GM19395 (cell line): ENCODE measurements around the gene STRIP2.
"Not testable (repeated sequence)": the region's sequence is repeated elsewhere in the genome, so short reads cannot be mapped to it uniquely, and the experiment has no call there.

Experiments
- ATAC-seq: cut with Tn5 transposase; IDR thresholded peaks from one replicate; pipeline ENCODE4 v1.9.1; 2021; ENCODE audit warnings: mild to moderate bottlenecking, moderate library complexity; ENCODE audit not compliant: unreplicated experiment

STRIP2 gene

DNA sequence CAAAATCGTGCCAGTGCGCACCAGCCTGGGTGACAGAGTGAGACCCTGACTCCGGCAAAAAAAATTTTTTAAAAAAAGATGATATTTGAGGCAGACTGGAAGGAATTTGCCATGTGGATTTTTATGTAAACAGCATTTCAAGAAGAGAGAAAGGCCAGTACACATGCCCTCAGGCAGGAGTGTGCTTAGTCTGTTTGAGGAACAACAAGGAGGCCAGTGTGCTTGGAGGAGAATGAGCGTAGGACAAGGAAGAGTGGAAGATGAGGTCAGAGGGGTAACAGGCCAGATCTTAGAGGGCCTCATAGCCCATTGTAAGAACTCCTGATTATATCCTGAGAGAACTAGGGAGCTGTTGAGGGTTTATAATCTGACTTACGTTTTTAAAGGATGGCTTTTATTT is 17.2 kb upstream of the STRIP2 start:
- no peak for ATAC-seq

DNA sequence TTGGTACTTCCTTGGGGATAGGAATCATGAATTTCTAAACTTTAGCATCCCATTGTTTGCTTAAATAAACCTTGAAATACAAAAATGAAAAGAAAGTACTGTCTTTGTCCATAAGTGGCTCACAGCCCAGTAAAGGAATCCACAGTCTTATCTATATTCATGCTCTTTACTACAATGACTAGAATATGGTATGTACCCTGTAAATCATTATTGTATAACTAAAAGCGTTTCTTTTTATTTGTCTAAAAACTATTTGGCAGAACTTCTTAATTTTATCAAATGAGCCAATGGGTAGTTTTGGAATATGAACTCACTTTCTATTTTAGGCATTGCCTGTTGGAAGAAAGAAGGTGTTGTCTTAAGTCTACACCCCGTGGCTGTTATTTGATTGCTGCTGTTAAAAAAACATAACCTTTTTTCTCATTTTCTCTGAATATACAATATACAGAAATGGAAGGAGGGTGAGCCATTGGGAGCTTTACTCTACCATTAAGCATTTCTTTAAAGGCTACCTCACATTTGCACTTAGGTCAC is 12.4 kb upstream of the STRIP2 start:
- ATAC-seq, result no peak

DNA sequence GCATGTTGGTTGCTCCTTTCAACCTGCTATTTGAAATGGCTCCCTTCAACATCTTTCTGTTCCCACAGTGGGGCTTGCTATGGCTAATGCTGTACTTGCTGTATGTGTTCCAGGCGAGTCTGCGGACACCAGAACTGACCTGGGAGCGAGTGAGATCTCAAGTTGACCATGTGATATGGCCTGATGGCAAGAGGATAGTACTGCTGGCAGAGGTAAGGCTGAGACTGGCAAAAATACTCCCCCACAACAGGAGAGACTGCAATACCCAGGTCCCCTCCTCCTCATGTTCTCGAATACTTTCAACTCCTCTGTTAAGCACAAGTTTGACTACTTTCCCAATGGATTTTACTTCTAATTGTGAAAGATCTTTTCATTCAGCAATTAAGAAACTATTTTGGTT is 11.5 kb upstream of the STRIP2 start:
- no peak for ATAC-seq

DNA sequence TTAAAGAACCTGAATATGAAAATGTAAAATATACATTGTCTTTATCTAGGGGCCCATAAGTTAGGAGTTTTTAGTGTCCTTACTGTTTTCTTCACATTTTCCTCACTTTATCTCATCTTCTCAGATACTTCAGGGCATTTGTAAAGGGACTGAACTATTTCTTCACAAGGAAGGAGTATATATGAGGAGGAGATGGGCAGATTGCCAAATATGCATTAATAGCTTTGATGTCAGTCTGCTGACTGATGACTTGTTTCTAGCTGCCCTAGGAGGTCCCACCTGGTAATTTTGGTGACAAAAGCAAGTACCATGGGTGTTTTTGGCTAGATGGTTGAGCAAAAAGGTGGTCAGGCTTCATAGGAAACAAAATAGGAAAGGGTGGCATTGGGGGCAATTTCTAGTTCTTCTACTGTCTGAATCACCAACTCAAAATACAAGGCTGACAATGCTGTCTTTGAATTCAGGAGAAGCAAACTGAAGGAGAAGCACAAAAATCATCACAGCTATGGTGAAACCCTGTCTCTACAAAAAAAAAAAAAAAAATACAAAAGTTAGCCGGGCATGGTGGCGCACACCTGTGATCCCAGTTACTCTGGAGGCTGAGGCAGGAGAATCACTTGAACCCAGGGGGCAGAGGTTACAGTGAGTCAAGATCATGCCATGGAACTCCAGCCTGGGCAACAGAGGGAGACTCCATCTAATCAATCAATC is 10.4 kb upstream of the STRIP2 start:
- no peak for ATAC-seq

DNA sequence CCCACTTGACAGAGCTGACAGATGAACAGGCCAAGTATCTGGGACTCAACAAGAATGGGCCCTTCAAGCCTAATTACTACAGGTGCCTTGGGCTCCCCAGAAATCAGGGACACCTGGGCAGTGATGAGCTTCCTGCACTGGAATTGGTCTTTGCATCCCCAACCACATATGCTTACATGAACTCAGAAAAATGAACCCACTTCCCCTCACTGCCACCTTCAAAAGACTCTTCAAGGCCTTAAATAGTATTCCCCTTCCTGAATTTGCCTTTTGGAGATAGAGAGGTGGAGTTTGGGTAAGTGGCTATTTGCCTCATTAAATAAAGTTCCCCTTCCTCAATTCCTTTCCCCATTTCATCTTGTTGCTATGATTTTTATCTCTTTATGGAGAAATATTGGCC is 7.8 kb upstream of the STRIP2 start:
- no peak for ATAC-seq

DNA sequence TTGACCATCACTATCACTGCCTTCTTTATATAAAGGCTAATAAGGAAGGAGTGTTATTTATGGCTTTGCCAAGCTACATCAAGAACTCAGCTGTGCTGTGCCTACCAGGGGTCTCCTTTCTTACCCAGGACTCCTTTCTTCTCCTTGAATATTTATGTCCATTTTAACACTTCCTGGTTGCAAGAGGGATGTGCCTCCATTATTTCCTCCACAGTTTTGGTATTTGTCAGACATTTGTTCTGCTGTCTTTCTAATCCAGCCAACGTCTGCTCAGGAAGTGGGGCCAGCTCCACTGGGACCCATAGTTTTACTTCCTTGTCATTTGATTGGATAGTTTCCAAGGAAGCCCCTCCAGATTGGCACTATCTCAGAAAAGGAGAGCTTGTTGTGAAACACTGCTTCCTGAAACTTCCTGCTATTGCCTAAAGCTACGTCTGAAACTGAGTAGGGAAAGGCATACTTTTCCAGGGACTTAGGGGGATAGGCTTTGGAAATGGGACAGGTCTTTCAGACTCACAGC is 6.6 kb upstream of the STRIP2 start:
- ATAC-seq, result no peak

DNA sequence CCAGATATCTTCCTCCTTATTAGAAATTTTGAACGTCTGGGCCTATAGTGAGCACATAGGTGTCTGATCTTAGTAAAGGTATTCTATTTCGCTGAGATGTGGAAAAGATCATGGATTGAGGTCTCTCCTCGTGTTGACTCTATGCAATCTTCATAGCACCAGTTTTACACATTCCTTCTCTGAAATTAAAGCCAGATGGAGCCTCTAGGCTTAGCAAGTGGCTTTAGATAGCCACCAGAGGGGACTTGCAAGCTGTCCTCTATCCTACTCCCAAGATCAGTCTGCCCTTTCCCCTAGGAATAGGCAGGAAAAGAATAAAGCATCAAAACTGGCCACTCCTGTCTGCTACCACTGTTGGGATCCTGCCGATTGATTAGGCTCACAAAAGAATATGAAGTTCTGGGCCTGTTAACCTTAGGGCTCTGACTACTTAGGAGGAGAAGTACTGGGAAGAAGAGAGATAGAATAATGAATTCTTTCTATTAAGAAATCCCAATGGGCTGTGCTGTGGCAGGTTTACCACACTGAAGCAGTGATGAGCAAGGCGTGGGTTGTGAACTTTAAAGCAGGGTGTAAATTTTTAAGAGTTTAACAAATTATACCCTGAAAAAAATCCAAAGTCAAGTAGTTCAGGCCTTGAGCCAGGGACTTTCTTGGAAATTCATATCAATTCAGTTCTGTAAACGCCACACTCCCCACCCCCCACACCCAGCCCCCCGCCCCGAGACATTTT is 2.2 kb upstream of the STRIP2 start:
- ATAC-seq, result no peak

DNA sequence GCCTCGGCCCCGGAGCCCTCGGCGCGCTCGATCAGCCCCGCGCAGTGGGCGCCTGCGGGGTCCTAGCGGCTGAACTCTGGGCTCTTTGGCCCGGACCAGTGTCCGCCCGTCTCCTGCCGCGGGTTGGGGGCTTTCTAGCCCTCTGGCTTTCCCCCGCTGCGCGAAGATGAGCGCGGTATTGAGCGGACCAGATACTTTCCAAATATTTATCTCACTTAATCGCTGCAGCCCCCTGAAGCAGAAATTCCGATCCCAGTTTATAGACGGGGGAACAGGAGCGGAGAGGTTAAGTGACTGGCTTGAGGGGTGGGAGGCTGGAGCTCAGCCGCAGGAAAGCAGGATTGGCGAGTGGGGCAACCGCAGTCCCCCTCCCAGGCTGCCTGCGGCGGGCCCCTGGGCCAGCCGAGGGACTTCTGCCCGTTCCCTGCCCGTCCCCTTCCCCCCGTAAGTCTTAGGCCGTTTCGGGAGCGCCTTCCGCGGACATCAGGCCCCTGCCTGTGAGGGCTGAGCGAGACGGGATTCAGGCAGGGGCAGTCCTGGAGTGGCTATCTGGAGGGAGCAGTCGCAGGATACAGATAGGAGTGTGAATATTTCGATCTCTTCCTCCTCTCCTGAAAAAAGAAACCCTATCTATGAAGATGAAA is 565 bp downstream of the STRIP2 start:
- ATAC-seq, result peak; percentile 4

DNA sequence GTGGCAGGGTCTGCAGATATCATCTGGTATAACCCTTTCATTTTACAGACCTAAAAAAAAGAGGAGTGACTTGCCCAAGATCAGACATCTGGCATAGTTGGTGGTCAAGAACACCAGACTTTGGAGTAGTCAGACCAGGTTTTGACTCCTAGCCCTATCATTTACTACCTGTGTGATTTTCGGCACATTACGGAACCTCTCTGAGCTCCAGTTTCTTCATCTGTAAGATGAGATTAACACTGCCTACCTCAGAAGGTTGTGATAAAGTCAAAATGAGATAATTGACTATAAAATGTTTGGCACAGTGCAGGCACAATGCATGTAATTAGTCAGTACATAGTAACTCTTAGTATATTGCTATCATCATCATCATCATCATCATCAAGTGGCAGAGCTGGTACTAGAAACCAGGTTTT is 1.2 kb downstream of the STRIP2 start:
- ATAC-seq, result no peak

DNA sequence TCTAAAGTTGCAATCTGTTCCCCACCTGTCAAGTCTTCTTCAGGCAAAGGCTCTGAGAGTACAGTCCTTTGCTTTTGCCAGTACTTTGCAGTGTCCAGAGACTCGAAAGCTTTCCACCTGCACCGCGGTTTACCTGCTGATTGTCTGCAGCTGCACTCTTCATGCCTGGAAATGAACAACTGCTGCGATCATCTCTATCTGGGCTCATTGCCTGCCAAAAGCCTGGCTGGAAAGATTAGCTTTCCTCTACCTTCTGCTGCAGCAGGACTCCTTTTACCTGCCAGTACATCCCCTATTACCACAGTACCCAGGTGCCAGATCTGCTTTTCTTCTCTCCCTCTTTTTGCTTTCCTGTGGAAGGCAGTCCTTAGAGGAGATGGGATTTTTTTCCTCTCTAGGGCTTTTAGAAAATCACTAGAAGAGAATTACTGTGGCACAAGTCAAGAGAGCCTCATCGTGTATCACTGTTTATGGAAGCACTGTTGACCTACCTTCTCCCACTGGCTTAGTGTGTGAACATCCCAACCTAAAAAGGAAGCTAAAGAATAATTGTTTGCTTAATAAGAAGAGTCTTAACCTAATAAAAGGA is 2.2 kb downstream of the STRIP2 start:
- no peak for ATAC-seq

DNA sequence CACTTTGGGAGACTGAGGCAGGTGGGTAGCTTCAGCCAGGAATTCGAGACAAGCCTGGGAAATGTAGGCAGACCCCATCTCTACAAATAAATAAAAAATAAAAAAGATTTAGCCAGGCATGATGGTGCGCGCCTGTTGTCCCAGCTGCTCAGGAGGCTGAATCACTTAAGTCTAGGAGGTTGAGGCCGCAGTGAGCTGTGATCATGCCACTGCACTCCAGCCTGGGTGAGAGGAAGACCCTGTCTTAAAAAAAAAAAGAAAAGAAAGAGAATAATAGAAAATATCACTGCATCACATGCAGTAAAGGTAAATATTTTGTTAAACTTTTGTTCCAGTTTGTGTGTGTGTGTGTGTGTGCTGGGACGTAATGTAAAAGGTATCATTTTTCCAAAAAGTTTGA is 3.0 kb downstream of the STRIP2 start:
- ATAC-seq, result no peak

DNA sequence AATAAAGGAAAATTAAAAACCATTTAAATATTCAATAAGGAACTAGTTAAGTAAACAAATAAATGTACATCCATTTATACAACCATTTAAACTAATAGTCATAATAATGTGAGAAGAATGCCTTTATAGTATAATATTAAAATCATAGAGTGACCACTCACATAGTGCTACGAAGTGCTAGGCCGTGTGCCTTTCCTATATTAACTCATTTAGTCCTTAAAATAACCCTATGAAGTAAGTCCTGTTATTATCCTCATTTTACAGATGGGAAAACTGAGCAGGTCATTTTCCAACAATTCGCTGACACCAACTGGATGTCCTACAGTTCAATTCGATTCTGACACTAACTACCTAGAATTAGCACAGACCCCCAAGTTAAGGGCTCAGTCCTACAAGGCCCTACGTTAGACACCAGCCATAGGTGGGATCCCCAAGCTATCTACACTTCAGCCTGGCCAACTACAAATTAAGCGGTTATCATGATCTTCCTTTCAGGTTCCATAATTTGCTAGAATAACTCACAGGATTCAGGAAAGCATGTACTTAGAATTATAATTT is 4.1 kb downstream of the STRIP2 start:
- ATAC-seq, result no peak

DNA sequence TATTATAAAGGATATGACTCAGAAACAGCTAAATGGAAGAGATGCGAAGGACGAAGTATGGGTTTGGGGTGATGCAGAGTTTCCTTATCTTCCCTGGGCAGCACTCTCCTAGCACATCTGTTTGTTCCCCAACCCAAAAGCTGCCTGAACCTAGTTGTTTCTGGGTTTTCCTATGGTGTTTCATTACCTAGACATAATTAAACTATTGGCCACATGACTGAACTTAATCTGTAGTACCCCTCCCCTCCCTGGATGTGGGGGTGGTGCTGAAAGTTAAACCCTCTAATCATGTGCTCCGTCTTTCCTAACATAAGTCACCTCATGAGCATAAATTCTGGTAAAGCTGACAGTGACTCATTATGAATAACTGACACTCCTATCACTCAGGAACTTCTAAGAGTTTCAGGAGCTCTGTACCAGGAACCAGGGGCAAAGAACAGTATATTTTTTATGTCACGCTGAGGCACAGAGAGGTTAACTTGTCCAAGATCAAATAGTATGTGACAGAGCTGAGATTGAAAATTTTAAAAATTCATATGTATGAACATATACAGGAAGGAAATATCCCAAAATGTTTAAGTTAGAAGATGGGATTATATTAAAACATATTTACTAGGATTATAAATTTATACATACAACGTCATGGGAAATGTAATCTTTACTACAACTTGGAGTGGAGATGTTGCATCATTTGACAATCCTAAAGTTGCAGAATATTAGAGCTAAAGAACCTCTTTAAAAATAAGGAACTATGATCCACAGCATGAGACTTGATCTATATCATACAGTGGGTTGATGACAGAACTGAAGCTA is 4.8 kb downstream of the STRIP2 start:
- no peak for ATAC-seq

DNA sequence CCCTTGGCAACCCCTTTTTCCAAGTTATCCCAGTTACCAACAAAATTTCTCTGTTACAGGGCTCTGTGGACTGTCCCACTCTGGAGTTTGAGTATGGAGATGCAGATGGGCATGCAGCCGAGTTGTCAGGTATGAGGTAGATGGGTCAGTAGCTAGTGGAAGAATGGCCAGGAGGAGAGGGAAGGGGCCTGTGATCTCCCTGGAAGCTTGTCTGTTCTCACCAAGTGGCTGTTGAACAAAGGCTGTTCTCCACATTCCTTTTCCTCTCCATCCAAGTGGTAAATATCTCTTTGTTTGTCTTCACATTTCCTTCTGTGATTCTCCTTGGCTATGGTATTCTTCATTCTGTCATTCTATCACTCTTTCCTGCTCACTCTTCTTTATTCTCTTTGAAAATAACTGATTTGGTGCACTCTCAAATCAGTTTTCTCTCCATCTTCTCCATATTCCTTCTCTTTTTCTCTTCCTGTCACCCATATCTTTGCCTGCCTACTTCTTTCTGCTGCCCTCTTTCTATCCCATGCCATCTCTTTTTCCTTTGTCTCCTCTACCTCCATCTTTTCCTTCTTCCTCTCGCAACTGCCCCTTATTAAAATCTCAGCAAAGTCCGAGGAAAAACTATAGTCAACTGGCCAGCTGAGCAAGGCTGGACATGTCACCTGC is 5.9 kb downstream of the STRIP2 start:
- ATAC-seq, result no peak

DNA sequence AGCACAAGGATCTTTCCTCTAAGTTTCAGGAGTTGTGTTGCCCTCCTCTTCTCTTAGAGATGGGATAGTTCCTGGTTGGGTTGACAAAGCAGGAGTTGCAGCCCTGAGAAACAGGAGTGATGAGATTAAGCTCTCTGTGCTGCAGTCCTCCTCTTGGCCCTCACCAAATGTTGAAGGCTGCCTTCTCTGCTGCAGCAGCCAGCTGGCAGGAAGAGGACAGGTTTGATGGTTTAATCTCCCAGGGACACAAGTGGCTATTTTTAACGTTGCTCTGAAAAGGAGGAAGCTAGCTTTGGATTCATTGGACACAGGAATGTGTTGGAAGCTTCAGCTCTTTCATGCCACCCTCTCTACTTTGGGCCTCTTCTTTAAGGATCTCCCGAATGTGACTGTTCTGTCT is 9.4 kb downstream of the STRIP2 start:
- ATAC-seq, result no peak

DNA sequence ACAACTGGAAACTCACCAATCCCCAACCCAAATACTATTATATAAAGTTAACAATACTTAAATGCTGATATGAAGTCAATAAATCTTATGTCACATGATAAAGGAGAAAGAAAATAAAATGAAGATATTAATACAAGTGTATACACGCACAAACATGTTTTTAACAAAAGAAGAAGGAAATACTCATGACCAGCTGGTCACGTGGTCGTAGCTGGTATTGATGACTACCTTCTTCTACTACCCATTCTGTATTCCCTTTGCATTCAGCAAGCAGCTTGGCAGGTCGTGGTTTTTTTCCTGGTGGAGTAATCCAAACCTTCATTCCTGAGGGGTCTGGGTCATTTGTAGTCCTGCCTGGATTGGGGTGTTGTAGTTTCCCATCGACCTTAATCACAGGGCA is 10.5 kb downstream of the STRIP2 start:
- ATAC-seq, result not testable (repeated sequence)

DNA sequence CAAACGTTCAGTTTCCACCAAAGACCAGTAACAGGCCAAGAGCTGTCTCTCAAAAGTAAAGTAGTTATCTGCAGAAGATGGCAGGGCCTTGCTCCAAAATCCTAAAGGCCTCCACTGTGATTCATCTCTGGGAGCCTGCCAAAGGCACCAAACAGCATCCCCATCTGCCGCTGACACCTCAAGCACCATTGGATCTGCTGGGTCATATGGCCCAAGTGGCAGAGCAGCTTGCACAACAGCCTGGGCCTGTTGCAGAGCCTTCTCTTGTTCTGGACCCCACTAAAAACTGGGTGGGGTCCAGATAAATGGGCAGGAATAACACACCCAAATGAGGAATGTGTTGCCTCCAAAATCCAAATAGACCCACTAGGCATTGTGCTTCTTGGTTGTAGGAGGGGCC is 12.7 kb downstream of the STRIP2 start:
- not testable (repeated sequence) for ATAC-seq

DNA sequence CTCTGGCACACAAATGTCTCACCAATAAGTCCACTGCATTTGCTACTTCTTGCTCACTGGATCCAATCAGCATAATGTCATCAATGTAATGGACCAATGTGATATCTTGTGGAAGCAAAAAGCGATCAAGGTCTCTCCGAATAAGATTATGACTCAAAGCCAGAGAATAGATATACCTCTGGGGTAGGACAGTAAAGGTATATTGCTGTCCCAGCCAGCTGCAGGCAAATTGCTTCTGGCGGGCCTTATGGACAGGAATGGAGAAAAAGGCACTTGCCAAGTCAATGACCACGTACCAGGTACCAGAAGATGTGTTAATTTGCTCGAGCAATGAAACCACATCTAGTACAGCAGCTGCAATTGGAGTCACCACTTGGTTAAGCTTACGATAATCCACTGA is 13.2 kb downstream of the STRIP2 start:
- ATAC-seq, result not testable (repeated sequence)

DNA sequence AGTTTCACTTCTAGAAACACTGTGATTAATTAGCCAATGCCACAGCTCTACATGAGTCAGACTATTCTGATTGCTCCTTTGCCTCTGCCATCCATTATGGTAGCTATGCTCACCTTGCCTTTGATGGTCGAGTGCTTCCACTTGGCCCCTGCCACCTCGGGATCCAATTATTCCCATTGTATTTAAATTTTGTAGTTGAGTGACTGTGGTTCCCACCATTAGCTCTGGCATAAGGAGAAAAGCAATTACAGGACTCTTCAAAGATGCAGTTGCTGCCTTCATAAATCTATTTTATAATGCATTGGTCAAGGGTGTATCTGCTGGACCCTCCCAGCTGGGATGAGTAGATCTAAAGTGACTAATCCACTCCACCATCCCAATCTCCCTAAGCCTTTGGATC is 14.4 kb downstream of the STRIP2 start:
- not testable (repeated sequence) for ATAC-seq

DNA sequence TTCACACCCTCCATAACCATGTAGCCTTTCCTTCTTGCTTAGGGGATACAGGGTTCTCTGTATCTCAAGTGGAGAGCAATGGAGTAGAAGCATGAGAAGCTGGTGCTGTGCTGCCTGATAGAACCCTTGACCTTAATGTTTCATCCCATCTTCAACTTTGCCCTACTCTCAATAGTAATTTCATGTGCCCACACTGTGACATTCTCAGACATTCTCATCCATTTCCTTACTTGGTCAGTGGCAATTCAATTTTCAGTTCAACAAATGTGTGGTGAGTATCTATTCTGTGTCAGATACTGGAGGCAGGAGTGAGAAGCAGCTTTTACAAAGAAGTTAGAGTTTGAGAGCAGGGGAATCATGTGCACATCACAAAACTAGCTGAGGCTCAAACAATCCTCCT is 16.1 kb downstream of the STRIP2 start:
- ATAC-seq, result no peak
